Keratinocyte (primary cell): ENCODE results near the gene PCSK6. TPM values are rescaled to one million over a fixed set of nuclear protein-coding genes. Genes with fewer than 3 reads are reported as not detected.

Experiments used
- DNase-seq: peaks from one replicate; pipeline ENCODE4 v3.0.0-alpha.2; 2011; ENCODE audit warnings: low read depth, missing footprints, low spot score
- FAIRE-seq: peaks from 2 replicates; lab custom pipeline; 2011; peaks lifted over from hg19 to GRCh38; lab: Jason Lieb, UNC
- H2AFZ ChIP-seq: 2 replicates; pipeline ENCODE4 v1.6.0; 2012; ENCODE audit warnings: low read length, control low read depth, inconsistent platforms; ENCODE audit not compliant: control insufficient read depth
- H3K27ac ChIP-seq: 2 replicates; pipeline ENCODE4 v1.5.1; 2011; ENCODE audit warnings: low read length; ENCODE audit not compliant: control insufficient read depth, insufficient read depth
- H3K27me3 ChIP-seq: 3 replicates; pipeline ENCODE4 v1.6.0; 2011; ENCODE audit warnings: low read length; ENCODE audit not compliant: control insufficient read depth, insufficient read depth; ENCODE audit errors: extremely low read depth
- H3K36me3 ChIP-seq, 2 experiments: 2 replicates in 1 of 2; 3 replicates in 1 of 2; pipeline ENCODE4 v1.5.1; 2011; ENCODE audit warnings: low read length in 2 of 2, mild to moderate bottlenecking in 1 of 2; ENCODE audit not compliant: control insufficient read depth in 2 of 2, insufficient read depth in 2 of 2; ENCODE audit errors: extremely low read depth in 1 of 2
- H3K4me1 ChIP-seq: 3 replicates; pipeline ENCODE4 v1.5.1; 2011; ENCODE audit warnings: low read length; ENCODE audit not compliant: control insufficient read depth, insufficient read depth; ENCODE audit errors: extremely low read depth
- H3K4me2 ChIP-seq: 3 replicates; pipeline ENCODE4 v1.6.0; 2011; ENCODE audit warnings: low read depth, low read length; ENCODE audit not compliant: control insufficient read depth, insufficient read depth; ENCODE audit errors: extremely low read depth
- H3K4me3 ChIP-seq, 3 experiments: fragments of 200-600 bp in 1 of 3; sonication (generic) in 1 of 3; 2 replicates in 2 of 3; 3 replicates in 1 of 3; pipeline ENCODE4 v1.5.1; 2011 to 2016; ENCODE audit warnings: low read length in 3 of 3, mild to moderate bottlenecking in 3 of 3, control low read depth in 2 of 3, inconsistent platforms in 1 of 3, low read depth in 1 of 3, mixed read lengths in 1 of 3, mixed run types in 1 of 3, moderate library complexity in 1 of 3; ENCODE audit not compliant: control insufficient read depth in 2 of 3, insufficient read depth in 2 of 3; ENCODE audit errors: extremely low read depth in 1 of 3
- H3K79me2 ChIP-seq: 2 replicates; pipeline ENCODE4 v1.6.0; 2012; ENCODE audit warnings: low read length; ENCODE audit not compliant: control insufficient read depth, insufficient read depth
- H3K9ac ChIP-seq: 3 replicates; pipeline ENCODE4 v1.6.0; 2011; ENCODE audit warnings: low read length; ENCODE audit not compliant: control insufficient read depth, insufficient read depth; ENCODE audit errors: extremely low read depth
- H3K9me1 ChIP-seq: 3 replicates; pipeline ENCODE4 v1.6.0; 2011; ENCODE audit warnings: low read length; ENCODE audit not compliant: control insufficient read depth, insufficient read depth; ENCODE audit errors: extremely low read depth
- H3K9me3 ChIP-seq: 2 replicates; pipeline ENCODE4 v1.5.1; 2012; ENCODE audit warnings: low read depth, low read length; ENCODE audit not compliant: control insufficient read depth
- H4K20me1 ChIP-seq: 3 replicates; pipeline ENCODE4 v1.6.0; 2011; ENCODE audit warnings: low read length; ENCODE audit not compliant: control insufficient read depth, insufficient read depth; ENCODE audit errors: extremely low read depth
- CTCF ChIP-seq, 3 experiments: IDR thresholded peaks in 1 of 3; conservative IDR thresholded peaks in 1 of 3; optimal IDR thresholded peaks in 1 of 3; 2 replicates in 2 of 3; 3 replicates in 1 of 3; pipeline versions ENCODE3 to v1.5.1; 2011; ENCODE audit warnings: low read length in 3 of 3, mild to moderate bottlenecking in 3 of 3, moderate library complexity in 2 of 3, control low read depth in 1 of 3, inconsistent platforms in 1 of 3; ENCODE audit not compliant: insufficient read depth in 2 of 3; ENCODE audit errors: extremely low read depth in 1 of 3
- EZH2 ChIP-seq: IDR thresholded peaks from one replicate; pipeline ENCODE4 v1.6.1; 2012; ENCODE audit warnings: inconsistent platforms, mild to moderate bottlenecking, low read length, moderate library complexity
- dilution Hi-C: fragments of 300-500 bp; cut with MboI; formaldehyde crosslinking; loops from one replicate; pipeline ENCODE4 v1.7.0; 2020; ENCODE audit warnings: low sequenced_read_pairs; ENCODE audit not compliant: extremely low pct_ligation_motif_present
- polyA plus RNA-seq, 5 experiments: library from polyadenylated mRNA; depleted of rRNA in 3 of 5; stranded (reverse) in 3 of 5; stranded (forward) in 1 of 5; unstranded in 1 of 5; fragments of >200 nt; gene quantifications; 1 replicate in 1 of 5; 2 replicates in 3 of 5; 3 replicates in 1 of 5; pipeline versions ENCODE4 v1.2.1 to v1.2.3, GENCODE V29; 2011 to 2012; ENCODE audit warnings: missing spikeins in 2 of 5, low read depth in 1 of 5, low replicate concordance in 1 of 5

The PCSK6 gene
- polyA plus RNA-seq, 1 donor (not counting 4 experiments of a cell fraction or from before 2014, with no cell fraction given), result 3.1 TPM

- Histone ChIP-seq H3K4me3 (no peak overlapping the region), H3K4me1 (peaks cover 5% of the 10 kb centered on the region), H3K27ac (no peak overlapping the region), H3K9ac (no peak overlapping the region), H3K9me1 (no peaks in the 10 kb centered on the region), H3K27me3 (no peaks in the 10 kb centered on the region), H3K4me2 (no peak overlapping the region), H2AFZ (no peak overlapping the region), H3K36me3 (no peaks in the 10 kb centered on the region), H3K79me2 (no peaks in the 10 kb centered on the region), H3K9me3 (no peaks in the 10 kb centered on the region), H4K20me1 (no peaks in the 10 kb centered on the region)
- DNase-seq (no peak), FAIRE-seq (no peak)
- TF ChIP-seq EZH2 (no peak), CTCF (optimal IDR thresholded peaks at IDR 0.05 in 1 of 3, IDR thresholded peaks at IDR 0.05 in 1 of 3, conservative IDR thresholded peaks at IDR 0.05 in 1 of 3; ENCODE audit: extremely low read depth in 1 of 3, insufficient read depth in 2 of 3, low read length in 3 of 3) (no peak)
- dilution Hi-C loops, result no loop called here
These were observed 13.7 kb upstream of the PCSK6 start for GRCh38 chr15:101503296-101503599.

GRCh38 chr15:101502572-101503295 is 13.2 kb upstream of the PCSK6 start:
- no peaks in the 10 kb centered on the region for H3K9me3 ChIP-seq
- FAIRE-seq (no peak), DNase-seq (no peak)
- H3K4me3 ChIP-seq, result no peak overlapping the region
- no peak for TF ChIP-seq CTCF (optimal IDR thresholded peaks at IDR 0.05 in 1 of 3, IDR thresholded peaks at IDR 0.05 in 1 of 3, conservative IDR thresholded peaks at IDR 0.05 in 1 of 3; ENCODE audit: extremely low read depth in 1 of 3, insufficient read depth in 2 of 3, low read length in 3 of 3)
- TF ChIP-seq EZH2, result no peak
- peaks cover 5% of the 10 kb centered on the region for H3K4me1 ChIP-seq
- H3K36me3 ChIP-seq, result no peaks in the 10 kb centered on the region
- no peaks in the 10 kb centered on the region for H3K27me3 ChIP-seq
- dilution Hi-C loops, result no loop called here
- H4K20me1 ChIP-seq, result no peaks in the 10 kb centered on the region
- no peaks in the 10 kb centered on the region for H3K9me1 ChIP-seq
- H3K4me2 ChIP-seq, result no peak overlapping the region
- H3K27ac ChIP-seq, result no peak overlapping the region
- H3K9ac ChIP-seq, result no peak overlapping the region
- no peaks in the 10 kb centered on the region for H3K79me2 ChIP-seq
- no peak overlapping the region for H2AFZ ChIP-seq
